Neural cell (in vitro differentiated cells): ENCODE measurements around the gene MICALL1. TPM values are rescaled to one million over a fixed set of nuclear protein-coding genes. Genes with fewer than 3 reads are reported as not detected.

Experiments used
- H2AFZ ChIP-seq: fragments of 200-600, 300-800 bp; sonication (generic), shearing (Covaris generic); 2 replicates; pipeline ENCODE4 v1.6.0; 2014; ENCODE audit warnings: low read depth, mild to moderate bottlenecking, antibody characterized with exemption, low read length, moderate library complexity
- H3F3A ChIP-seq: fragments of 200-600 bp; shearing (Covaris generic); 2 replicates; pipeline ENCODE4 v1.6.1; 2016; ENCODE audit warnings: mild to moderate bottlenecking, moderate library complexity, mixed read lengths, antibody characterized with exemption, low read length; ENCODE audit not compliant: insufficient read depth, poor library complexity, severe bottlenecking
- H3K27ac ChIP-seq: fragments of 200-600, 300-800 bp; sonication (generic), shearing (Covaris generic); 2 replicates; pipeline ENCODE4 v1.5.1; 2014; ENCODE audit warnings: mild to moderate bottlenecking, low read length, moderate library complexity
- H3K27me3 ChIP-seq: fragments of 300-800, 200-600 bp; sonication (generic), shearing (Covaris generic); 2 replicates; pipeline ENCODE4 v1.6.0; 2014; ENCODE audit warnings: mild to moderate bottlenecking, low read depth, low read length, moderate library complexity; ENCODE audit not compliant: insufficient read depth
- H3K36me3 ChIP-seq: fragments of 300-800, 200-600 bp; sonication (generic), shearing (Covaris generic); 2 replicates; pipeline ENCODE4 v1.5.1; 2014; ENCODE audit warnings: mild to moderate bottlenecking, antibody characterized with exemption, low read length, moderate library complexity; ENCODE audit not compliant: insufficient read depth
- H3K4me2 ChIP-seq: fragments of 300-800, 200-600 bp; sonication (generic), shearing (Covaris generic); 2 replicates; pipeline ENCODE4 v1.6.0; 2014; ENCODE audit warnings: mild to moderate bottlenecking, low read length
- H3K4me3 ChIP-seq: fragments of 300-800, 200-600 bp; sonication (generic), shearing (Covaris generic); 2 replicates; pipeline ENCODE4 v1.5.1; 2014; ENCODE audit warnings: mild to moderate bottlenecking, low read length, moderate library complexity
- H3K79me2 ChIP-seq: fragments of 200-600 bp; shearing (Covaris generic); replicated peaks from 2 replicates; pipeline ENCODE4 v1.6.0; 2014; ENCODE audit warnings: mild to moderate bottlenecking, low read length, moderate library complexity; ENCODE audit not compliant: insufficient read depth
- H3K9ac ChIP-seq: fragments of 300-800, 200-600 bp; sonication (generic), shearing (Covaris generic); 2 replicates; pipeline ENCODE4 v1.6.1; 2016; ENCODE audit warnings: mild to moderate bottlenecking, low read length, mixed read lengths
- H3K9me2 ChIP-seq: fragments of 200-600 bp; shearing (Covaris generic); 2 replicates; pipeline ENCODE4 v1.6.1; 2016; ENCODE audit warnings: mild to moderate bottlenecking, low read length, mixed read lengths; ENCODE audit not compliant: insufficient read depth
- H3K9me3 ChIP-seq: fragments of 200-600, 300-800 bp; sonication (generic), shearing (Covaris generic); 2 replicates; pipeline ENCODE4 v1.6.1; 2016; ENCODE audit warnings: mild to moderate bottlenecking, mixed run types, low read length, moderate library complexity, mixed read lengths
- H4K20me1 ChIP-seq: fragments of 200-600 bp; shearing (Covaris generic); 2 replicates; pipeline ENCODE4 v1.6.1; 2016; ENCODE audit warnings: mild to moderate bottlenecking, mixed run types; ENCODE audit not compliant: insufficient read depth
- EP300 ChIP-seq: fragments of 450-650 bp; conservative IDR thresholded peaks from 2 replicates; pipeline ENCODE4 v1.6.1; 2014; ENCODE audit warnings: antibody characterized with exemption, mild to moderate bottlenecking, moderate library complexity; ENCODE audit not compliant: poor library complexity, severe bottlenecking
- EZH2 ChIP-seq: fragments of 200-600, 300-800 bp; shearing (Covaris generic), sonication (generic); IDR thresholded peaks from 2 replicates; pipeline ENCODE4 v1.6.1; 2014; ENCODE audit warnings: antibody characterized with exemption, low read length, borderline replicate concordance, mild to moderate bottlenecking; ENCODE audit not compliant: insufficient read depth, poor library complexity, severe bottlenecking
- MXI1 ChIP-seq: fragments of 450-650 bp; conservative IDR thresholded peaks from 2 replicates; pipeline ENCODE4 v1.6.1; 2014; ENCODE audit warnings: antibody characterized with exemption, mild to moderate bottlenecking; ENCODE audit not compliant: poor library complexity, severe bottlenecking
- POLR2AphosphoS5 ChIP-seq: IDR thresholded peaks from 2 replicates; pipeline ENCODE4 v1.6.1; 2012
- RAD21 ChIP-seq: fragments of 450-650 bp; conservative IDR thresholded peaks from 2 replicates; pipeline ENCODE4 v1.6.1; 2014; ENCODE audit warnings: antibody characterized with exemption, mild to moderate bottlenecking, moderate library complexity
- REST ChIP-seq: IDR thresholded peaks from 2 replicates; pipeline ENCODE4 v1.6.1; 2012; ENCODE audit warnings: borderline replicate concordance
- SMC3 ChIP-seq: fragments of 450-650 bp; conservative IDR thresholded peaks from 2 replicates; pipeline ENCODE4 v1.6.1; 2014; ENCODE audit warnings: antibody characterized with exemption, mild to moderate bottlenecking, moderate library complexity; ENCODE audit not compliant: poor library complexity
- TAF1 ChIP-seq: IDR thresholded peaks from 2 replicates; pipeline ENCODE4 v1.6.1; 2012; ENCODE audit warnings: low read depth
- polyA plus RNA-seq: library from polyadenylated mRNA; depleted of rRNA; stranded (reverse); fragments of >200 nt; gene quantifications from 2 replicates; pipeline ENCODE4 v1.2.3, GENCODE V29; 2014
- TF ChIP-seq, protein P1 (sequence below): fragments of 450-650 bp; IDR thresholded peaks from 2 replicates; pipeline ENCODE4 v1.5.1; 2014; ENCODE audit warnings: antibody characterized with exemption, mild to moderate bottlenecking, moderate library complexity; ENCODE audit not compliant: poor library complexity, severe bottlenecking

The MICALL1 gene
- polyA plus RNA-seq, 1 donor from 2014 or later, result 11.4 TPM

GRCh38 chr22:37923927-37924326, 17.8 kb downstream of the MICALL1 start:
- no peaks in the 10 kb centered on the region for H3K9me2 ChIP-seq
- H3K9ac ChIP-seq, result no peak overlapping the region
- H3K4me2 ChIP-seq, result no peak overlapping the region
- no peak overlapping the region for H2AFZ ChIP-seq
- no peaks in the 10 kb centered on the region for H3K79me2 ChIP-seq
- no peak overlapping the region for H3K27ac ChIP-seq
- no peaks in the 10 kb centered on the region for H3F3A ChIP-seq
- H3K27me3 ChIP-seq, result no peaks in the 10 kb centered on the region
- H4K20me1 ChIP-seq, result no peaks in the 10 kb centered on the region
- H3K36me3 ChIP-seq, result no peaks in the 10 kb centered on the region
- H3K9me3 ChIP-seq, result no peaks in the 10 kb centered on the region
- H3K4me3 ChIP-seq, result no peak overlapping the region
- no peak for TF ChIP-seq EZH2
- TF ChIP-seq, protein P1, sequence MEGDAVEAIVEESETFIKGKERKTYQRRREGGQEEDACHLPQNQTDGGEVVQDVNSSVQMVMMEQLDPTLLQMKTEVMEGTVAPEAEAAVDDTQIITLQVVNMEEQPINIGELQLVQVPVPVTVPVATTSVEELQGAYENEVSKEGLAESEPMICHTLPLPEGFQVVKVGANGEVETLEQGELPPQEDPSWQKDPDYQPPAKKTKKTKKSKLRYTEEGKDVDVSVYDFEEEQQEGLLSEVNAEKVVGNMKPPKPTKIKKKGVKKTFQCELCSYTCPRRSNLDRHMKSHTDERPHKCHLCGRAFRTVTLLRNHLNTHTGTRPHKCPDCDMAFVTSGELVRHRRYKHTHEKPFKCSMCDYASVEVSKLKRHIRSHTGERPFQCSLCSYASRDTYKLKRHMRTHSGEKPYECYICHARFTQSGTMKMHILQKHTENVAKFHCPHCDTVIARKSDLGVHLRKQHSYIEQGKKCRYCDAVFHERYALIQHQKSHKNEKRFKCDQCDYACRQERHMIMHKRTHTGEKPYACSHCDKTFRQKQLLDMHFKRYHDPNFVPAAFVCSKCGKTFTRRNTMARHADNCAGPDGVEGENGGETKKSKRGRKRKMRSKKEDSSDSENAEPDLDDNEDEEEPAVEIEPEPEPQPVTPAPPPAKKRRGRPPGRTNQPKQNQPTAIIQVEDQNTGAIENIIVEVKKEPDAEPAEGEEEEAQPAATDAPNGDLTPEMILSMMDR, result no peak
- TF ChIP-seq MXI1, result no peak
- TF ChIP-seq EP300, result no peak
- no peak for TF ChIP-seq RAD21
- no peak for TF ChIP-seq SMC3
- TF ChIP-seq POLR2AphosphoS5, result no peak
- TF ChIP-seq TAF1, result no peak
- no peak for TF ChIP-seq REST

DNA sequence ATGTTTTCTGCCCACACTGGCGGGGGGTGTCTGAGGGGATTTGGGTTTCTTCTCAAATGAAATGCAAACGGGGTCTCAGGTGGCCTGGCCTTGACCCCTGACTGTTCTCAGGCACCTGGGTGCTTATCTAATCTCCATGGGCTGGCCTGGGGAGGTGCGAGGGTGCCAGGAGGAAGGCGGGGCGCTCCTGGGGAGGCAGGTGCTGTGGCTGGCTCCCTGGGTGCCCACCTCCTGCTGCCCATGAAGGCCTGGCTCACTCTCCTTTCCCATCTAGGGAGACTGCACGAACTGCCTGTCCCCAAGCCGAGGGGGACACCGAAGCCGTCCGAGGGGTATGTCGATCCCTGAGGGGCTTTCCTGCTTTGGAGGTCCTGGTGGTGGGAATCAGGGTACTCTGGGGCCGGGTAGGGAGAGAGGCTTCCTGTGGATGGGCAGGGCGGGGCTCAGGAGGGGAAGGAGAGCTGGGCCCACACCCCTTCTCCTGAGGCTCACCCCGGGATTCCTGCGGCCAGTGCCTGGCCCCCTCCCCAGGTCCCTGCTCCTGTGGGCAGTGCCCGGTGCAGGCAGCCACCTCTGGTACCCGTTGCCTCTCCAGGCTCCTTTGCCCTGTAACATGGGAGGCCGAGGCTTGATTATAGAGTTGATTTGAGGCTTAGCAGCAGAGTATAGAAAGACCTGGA, 18.4 kb downstream of the MICALL1 start:
- H3K9me2 ChIP-seq, result no peaks in the 10 kb centered on the region

More for the DNA sequence above, 18.4 kb downstream of the MICALL1 start:
- no peak overlapping the region for H3K9ac ChIP-seq
- no peaks in the 10 kb centered on the region for H3K27me3 ChIP-seq
- H3K79me2 ChIP-seq, result no peaks in the 10 kb centered on the region
- no peak overlapping the region for H3K4me2 ChIP-seq
- no peaks in the 10 kb centered on the region for H3K36me3 ChIP-seq
- no peak overlapping the region for H3K27ac ChIP-seq
- H3K9me3 ChIP-seq, result no peaks in the 10 kb centered on the region
- no peaks in the 10 kb centered on the region for H4K20me1 ChIP-seq
- H3K4me3 ChIP-seq, result no peak overlapping the region
- no peaks in the 10 kb centered on the region for H3F3A ChIP-seq
- TF ChIP-seq POLR2AphosphoS5 (no peak), REST (no peak), EP300 (no peak), SMC3 (no peak), TAF1 (no peak), EZH2 (no peak), MXI1 (no peak), RAD21 (no peak)
- TF ChIP-seq, protein P1, result no peak
- H2AFZ ChIP-seq, result no peak overlapping the region
